SHP77 treated with DMSO at 0.1 percent for 48 hours (cell line): ENCODE results near the gene TP53RK.
A peak's percentile ranks its signal among the peaks of the same experiment; 100 is the strongest.

Experiments used
- DNase-seq: peaks from one replicate; lab custom pipeline; 2025; lab: John Stamatoyannopoulos, UW

Gene TP53RK

DNA sequence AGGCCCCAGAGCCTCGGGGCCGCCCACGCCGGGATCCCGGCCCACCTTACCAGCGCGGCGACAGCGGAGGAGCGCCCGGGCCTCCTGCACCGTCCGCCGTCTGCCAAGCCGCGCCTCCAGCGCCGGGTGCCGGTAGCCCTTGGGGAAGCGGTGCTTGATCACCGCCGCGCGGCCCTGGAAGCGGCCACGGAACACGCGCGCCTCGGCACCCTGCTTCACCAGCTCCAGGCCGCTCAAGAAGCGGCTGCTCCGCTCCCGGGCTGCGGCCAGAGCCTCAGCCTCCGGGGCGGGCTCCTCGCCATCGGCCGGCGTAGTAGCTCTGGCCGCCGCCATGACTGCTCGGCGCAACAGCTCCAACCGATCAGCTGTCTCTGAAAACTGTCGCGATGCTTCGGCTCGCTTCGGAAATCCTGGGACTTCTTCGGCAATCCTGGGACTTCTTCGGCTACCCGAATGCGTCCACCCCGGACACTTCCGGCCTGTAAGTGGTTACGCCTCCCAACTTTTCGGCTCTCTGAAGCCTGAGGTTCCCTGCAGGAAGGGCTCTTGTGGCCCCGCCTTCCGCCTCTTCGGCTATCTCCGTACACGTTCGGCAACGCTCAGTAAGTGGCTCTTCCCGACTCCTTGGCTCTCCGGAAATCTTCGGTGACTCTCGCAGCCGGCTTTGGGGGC lies at the start of gene TP53RK:
TSS of gene TP53RK (minus strand) at position 363 of the 672 bp plus-strand sequence. CDS start at position 333, 30 bp downstream.
- DNase-seq = peak; percentile 72

DNA sequence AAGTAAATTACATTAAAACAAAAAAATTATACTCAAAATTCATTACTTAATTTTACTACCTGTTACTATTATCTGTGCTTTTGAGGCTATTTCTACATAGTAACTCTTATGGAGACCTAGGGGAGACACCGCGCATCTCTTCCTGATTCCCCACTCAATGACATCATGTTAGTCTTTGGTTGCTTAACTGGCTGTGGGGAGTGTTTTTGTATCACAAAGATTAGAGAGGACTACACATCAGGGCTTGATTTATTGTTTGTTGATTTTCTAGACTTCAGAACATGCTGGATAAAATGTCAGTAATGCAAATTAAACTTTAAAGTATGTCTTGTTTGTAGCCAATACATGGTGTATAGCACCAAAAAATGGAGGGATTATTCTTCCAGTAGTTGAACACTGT lies 46.2 kb upstream of the TP53RK start:
- DNase-seq = no peak

DNA sequence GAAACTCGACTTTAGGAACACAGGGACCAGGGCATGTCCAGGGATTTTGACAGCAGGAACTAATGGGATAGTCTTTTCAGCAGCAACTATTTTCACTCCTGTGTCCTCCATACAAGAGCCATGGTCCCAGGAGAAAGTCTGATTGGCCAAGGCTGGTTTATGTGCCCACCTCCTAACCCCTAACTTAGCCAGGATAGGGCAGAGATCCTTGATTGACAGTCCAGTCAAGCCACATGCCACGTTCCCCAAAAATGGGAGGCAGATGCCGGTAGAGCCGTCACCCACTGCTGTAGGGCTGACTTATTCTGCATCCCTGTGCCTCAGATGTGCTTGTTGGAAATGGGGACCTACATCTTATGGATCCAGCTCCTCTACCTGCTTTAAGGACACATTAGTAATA lies 42.5 kb upstream of the TP53RK start:
- DNase-seq = no peak

DNA sequence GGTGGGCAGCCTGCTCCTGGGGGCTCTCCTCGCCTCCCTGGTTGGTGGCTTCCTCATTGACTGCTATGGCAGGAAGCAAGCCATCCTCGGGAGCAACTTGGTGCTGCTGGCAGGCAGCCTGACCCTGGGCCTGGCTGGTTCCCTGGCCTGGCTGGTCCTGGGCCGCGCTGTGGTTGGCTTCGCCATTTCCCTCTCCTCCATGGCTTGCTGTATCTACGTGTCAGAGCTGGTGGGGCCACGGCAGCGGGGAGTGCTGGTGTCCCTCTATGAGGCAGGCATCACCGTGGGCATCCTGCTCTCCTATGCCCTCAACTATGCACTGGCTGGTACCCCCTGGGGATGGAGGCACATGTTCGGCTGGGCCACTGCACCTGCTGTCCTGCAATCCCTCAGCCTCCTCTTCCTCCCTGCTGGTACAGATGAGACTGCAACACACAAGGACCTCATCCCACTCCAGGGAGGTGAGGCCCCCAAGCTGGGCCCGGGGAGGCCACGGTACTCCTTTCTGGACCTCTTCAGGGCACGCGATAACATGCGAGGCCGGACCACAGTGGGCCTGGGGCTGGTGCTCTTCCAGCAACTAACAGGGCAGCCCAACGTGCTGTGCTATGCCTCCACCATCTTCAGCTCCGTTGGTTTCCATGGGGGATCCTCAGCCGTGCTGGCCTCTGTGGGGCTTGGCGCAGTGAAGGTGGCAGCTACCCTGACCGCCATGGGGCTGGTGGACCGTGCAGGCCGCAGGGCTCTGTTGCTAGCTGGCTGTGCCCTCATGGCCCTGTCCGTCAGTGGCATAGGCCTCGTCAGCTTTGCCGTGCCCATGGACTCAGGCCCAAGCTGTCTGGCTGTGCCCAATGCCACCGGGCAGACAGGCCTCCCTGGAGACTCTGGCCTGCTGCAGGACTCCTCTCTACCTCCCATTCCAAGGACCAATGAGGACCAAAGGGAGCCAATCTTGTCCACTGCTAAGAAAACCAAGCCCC lies 36.2 kb upstream of the TP53RK start:
- no peak for DNase-seq

DNA sequence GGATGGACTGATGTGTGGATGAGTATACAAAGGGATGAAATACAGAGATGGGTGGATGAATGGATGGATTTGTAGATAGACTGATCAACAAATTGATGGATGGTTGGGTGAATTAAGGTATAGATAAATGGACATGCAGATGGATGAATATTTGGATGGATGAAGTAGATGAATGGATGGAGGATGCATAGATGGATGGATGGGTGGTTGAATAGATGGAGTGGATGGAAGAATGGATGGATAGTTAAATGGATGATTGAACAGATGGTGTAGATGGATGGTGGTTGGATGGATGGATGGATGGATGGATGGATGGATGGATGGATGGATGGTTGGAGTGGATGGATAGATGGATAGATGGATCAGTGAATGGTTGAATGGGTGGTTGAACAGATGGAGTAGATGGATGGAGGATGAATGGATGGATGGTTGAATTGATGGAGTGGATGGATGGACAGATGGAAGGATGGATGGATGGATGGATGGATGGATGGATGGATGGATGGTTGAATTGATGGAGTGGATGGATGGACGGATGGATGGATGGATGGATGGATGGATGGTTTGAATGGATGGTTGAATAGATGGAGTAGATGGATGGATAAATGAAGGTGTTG lies 35.2 kb upstream of the TP53RK start:
- no peak for DNase-seq

DNA sequence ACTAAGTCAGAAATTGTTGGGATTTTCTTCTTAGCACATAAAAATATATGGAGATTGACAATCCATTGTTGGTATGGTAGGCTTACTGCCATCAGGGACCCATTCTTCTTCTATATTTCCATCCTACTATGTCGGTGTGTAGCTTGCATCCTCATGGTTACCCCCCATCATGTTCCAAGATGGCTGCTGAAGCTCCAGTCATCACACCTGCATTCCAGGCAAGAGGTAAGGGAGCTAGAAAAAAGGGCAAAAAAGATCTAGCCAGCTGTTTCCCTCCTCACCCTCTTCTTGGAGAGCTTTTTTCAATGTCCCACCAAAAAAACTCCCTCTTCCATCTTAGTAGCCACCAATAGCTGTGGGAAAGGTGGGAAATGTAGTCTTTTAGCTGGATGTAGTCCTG lies 33.8 kb upstream of the TP53RK start:
- DNase-seq = no peak

DNA sequence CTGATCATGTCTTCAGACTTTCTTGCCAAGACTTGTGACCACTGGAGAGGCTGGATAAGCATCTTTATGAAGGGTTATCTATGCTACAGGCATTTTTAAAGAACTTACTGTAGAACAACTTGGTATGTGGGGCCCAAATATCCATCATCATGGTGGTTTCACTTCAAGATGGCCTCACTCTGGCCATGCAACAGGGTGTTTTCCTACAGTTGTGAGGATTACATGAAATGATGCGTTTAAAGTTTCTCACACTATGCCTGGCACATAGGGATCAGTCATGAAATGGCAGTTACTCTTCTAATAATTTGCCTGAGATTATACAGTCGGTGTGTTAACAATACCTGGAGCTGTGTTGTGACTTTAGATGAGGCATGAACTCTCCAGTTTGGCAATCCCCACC lies 33.2 kb upstream of the TP53RK start:
- no peak for DNase-seq

DNA sequence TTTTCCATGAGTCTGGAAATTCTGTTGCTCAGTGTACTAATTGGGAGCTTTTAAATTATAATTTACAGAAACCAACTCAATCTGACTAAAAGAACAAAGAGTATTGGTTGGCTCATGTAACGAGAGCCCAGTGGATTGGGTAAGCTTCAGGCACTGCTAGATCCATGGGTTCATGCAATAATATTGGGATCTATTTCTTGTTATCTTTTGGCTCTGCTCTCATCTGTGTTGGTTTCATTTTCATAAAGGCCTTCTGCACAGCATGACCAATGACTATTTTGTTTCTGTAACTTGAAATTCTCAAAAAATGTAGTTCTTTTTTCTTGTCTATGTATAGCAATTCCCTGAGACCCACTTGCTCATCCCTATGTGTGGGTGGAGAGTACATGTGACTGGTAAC lies 32.2 kb upstream of the TP53RK start:
- no peak for DNase-seq

DNA sequence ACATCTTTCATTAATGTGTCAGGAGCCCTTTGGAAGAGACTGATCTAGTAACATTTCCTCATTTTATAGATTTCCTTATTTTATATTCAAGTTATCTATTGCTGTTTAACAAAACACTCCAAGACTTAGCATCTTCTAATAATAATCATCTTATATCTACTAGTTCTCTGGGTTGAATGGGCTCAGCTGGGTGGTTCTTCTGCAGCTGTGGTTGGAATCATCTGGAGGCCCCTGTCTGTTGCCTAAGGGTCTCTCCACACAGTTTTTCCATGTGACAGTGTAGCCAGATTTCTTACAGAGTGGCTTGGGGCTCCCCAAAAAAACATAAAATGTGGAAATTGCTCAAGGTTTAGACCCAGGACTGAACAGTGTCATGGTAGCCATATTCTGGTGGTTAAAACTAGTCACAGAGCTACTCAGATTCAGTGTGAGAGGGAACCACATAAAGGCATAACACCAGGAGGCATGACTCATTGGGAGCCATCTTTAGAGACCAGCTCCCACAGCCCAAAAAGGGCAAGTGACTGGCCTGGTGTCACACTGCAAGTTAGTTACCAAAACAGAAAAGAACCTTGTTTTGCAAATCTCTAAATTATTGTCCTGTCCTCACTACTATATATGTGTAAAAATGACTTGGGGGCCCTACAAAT lies 31.7 kb upstream of the TP53RK start:
- no peak for DNase-seq

DNA sequence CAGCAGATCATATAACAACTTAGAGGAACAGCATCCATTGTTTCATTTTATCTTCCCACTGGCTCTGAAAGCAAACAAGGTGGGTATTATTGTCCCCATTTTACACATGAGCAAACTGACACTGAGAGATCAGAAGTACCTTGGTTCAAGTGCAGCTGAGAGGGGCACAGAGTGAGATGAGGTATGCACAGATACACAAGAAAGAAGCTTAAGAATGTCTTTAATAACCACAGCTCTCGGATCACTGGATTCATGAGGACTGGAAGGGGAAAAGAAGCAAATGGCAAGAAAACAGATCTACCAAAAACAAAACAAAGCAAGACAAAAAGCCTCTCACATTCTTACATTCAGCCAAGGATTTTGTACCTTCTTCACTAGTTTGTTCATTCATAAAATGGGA lies 30.8 kb upstream of the TP53RK start:
- no peak for DNase-seq

DNA sequence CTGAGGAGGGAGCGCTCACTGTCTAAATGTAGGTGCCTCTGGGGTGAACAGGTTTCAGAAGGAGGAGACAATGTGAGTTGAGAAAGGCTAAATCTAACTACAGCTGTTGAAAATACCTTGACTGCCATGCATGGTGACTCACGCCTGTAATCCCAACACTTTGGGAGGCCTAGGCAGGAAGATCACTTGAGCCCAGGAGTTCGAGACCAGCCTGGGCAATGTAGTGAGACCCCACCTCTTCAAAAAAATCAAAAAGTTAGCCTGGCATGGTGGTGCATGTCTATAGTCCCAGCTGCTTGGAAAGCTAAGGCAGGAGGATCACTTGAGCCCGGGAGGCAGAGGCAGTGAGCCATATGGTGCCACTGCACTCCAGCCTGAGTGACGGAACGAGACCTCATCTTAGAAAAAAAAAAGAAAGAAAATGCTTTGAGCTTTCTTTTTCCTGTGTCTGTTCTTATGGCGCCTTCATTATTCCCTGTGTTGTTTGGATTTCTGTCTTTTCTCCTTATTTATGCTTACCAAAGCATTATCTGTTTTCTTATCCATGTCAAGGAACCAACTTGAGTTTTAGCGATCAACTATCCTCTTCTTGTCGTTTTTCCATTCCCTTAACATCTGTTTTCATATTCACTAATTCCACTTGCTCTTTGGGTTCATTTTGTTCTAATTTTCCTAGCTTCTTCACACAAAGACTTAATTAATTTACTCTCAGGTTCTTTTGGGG lies 28.7 kb upstream of the TP53RK start:
- no peak for DNase-seq

DNA sequence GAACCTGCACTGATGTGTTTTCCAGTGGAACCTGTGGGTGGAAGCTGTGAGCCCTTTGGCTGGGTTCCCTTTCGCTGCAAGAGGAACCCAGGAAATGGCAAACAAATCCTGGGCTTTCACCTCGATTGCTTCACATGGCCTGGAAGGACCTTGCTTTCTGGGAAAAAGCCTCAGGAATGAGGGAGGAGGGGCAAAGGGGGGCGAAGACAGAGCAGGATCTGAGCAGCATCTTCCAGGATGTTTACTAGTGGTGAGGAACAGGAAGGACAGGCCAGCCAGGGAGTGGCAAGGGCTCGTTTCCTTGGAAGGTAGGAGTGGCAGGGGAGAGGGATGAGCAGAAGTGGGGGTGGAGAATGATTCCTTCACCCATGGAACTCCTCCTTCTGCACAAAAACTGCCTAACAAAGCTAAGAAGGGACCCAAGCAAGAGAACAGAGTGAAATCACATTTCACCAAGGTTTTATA lies 26.1 kb upstream of the TP53RK start:
- DNase-seq = no peak

DNA sequence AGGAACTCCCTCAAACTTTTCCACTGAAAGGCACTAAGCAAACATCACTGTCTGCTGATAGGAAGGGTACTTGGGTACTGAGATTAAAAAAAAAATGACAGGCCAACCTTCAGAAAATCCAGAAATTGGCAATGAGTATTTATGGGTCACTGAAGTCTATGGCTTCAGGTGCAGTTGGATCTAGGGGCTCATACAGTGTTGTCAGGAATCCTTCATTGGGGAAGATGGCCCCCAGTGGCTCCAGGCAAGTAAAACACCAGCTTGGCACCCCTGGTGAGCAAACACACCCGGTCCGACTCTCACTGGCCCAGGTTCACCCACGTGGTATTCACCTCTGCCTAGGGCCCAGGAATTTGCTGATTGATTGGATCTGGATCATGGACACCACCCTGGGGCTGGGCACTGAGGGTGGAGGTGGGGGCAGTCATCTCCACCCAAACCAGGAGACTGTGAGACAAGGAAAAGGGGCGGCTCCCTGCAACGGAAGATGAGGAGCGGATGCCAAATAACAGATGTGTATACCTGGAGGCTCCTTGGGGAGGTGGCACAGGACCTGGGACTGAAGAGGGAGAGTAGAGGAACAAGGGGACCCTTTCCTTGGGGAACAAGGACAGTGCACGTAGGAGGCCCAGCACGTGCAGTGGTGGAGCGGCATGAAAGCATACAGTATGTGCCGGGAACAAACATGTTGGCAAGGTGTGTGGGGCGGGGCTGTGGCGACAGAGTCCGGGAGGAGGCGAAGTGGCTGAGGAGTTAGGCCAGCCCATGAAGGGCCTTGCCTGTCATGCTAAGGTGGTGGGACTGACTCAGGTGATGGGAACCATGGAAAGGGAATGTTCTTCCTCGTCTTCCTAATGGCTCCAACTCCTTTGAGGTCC lies 25.0 kb upstream of the TP53RK start:
- DNase-seq = no peak

DNA sequence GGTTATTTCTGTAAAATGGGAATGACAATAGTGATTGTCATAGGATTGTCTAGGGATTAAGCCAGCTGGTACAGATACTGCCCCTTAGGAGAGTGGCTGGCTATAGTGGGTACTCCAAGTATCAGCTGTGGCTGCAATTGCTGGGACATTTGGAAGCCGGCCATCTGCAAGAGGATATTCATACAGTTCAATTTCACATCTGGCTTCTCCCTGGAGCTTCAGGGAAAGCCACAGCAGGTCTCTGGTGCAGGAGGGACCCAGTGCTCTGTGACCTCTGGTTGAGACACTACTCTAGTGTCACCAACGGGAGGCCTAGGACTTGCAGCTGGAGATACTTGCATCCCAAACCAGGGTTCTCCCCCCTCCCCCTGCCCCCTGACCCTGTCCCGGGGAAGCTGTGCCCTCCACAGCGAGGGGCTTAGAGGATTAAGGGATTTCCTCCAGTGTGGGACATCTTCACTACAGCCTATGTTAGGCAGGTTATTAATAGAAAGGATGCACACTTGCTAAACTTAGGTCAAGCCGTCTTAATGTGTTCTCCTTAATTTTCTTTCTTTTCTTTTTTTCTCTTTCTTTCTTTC lies 22.9 kb upstream of the TP53RK start:
- no peak for DNase-seq

DNA sequence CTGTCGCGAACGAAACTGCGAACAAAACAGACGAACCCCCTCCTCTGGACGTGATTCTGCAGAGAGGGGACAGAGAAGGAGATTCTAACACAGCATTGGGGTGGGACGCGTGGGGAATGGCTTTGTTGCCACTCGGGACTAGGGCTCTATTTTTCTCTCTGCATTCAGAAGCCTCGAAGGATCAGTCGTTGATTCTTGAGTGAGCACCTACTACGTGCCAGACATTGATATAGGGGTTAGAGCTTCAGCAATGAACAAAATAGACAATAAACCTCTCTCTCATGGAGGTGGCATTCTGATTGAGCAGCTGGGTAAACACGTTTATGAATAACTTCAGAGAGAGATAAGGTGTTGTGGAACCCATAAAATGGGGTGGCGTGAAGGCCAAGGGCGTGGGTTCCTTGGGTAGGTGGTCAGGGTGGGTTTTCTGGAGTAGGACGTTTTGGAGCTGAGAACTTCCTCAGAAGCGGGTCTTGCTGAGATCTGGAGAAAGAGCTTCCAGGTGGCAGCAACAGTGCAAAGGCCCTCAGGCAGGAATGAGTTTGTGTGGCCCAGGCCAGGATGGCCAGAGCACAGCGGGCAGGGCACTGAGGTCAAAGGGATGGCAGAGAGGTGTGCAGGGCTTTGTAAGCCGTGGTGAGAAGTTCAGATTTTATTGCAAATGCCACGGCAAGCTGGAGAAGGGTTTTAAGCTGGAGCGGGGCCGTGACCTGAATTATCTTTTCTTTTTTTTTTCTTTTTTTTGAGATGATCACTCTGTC lies 21.1 kb upstream of the TP53RK start:
- no peak for DNase-seq

DNA sequence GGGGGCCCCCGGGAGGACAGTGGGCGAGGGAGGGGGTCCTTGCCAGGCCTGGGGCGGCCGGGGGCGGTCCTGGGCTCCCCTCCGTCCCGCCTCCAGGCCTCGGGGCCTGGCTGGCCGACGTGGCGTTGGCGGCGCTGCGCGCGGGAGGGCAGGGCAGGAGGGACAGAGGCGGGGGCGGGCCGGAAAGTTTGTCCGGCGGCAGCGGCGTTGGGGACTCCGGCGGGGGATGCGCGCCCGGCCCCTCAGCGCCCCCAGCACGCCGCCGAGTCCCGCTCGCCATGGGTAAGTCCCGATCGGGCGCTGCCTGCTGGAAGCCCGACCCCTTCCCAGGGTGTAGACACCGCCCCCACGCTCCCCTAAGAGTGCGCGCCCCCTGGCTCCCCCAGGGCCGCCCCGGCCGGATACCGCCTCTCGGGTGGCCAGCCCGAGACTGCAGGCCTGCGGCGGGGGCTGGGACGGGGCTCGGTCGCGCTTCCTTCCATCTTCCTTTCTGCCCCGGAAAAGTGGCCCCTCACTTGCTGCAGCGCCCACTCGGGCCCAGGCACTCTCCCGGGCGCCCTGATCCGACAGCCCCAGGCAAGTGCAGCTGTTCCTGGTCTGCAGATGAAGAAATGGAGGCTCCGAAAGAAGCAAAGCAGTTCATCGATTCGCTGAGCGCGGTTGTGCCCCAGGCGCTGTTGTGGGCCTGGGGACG lies 20.4 kb upstream of the TP53RK start, which contains the start of gene SLC2A10:
TSS of gene SLC2A10 (plus strand) at position 191 of the 694 bp plus-strand sequence. CDS start at position 279, 88 bp downstream.
- DNase-seq = no peak

DNA sequence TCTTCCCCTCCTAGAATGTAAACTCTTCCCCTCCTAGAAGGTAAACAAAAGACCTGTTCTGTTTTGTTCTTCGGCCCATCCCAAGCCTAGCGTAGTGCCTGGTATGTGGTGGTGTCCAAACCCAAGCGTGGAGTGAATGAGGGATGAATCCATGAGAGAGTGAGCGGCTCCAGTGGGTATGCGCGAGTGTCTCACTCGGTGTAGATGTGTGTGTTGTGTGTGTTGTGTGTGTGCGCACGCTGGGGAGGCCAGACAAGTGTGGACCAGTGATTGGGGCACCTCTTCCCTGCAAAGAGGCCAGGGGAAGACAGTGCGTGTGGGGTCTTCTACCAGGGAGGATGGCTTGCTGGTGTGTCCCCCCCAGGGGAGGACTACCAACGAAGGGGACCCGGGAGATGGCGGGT lies 19.8 kb upstream of the TP53RK start:
- DNase-seq = no peak

DNA sequence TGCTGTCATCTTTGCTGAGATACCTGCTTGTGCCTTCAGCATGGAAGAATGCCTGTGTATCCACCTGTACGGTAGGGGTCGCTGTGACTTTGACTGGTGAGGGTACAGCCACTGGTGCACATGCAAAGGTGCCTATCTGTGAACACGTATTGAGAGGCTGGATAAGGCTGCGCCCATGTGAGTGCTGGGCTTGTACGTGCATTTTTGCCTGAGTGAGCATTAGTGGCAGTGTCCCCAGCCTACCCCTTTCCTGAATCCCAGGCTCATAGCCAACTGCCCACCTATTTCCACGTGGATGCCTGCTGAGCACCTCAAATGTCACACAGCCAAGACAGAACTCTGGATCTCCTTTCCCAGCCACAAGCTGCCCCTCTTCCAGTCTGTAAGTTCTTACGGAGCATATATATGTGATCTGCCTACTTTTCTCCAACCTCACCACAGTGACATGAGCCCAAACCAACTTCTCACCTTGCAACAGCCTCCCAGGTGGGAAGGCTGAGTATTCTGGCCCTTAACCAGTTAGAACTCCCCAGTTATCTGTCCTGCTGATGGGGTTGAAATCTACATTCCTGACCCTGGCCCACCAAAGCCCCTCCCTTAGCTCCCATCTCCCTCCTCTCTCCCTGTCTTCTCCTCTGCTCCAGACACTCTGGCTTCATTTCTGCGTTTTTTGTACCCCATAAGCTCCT lies 19.1 kb upstream of the TP53RK start:
- no peak for DNase-seq
